Adipocyte (in vitro differentiated cells): ENCODE results near the gene PTBP2.
"Not testable (repeated sequence)": the region's sequence is repeated elsewhere in the genome, so short reads cannot be mapped to it uniquely, and the experiment has no call there.

Experiments
- DNase-seq: peaks from one replicate; pipeline ENCODE4 v3.0.0-alpha.2; 2015; ENCODE audit warnings: low read depth
- H3K27me3 ChIP-seq: replicated peaks from 2 replicates; pipeline ENCODE4 v1.7.0; 2013; ENCODE audit warnings: mild to moderate bottlenecking, low read length, moderate library complexity; ENCODE audit not compliant: control insufficient read depth, insufficient read depth
- H3K36me3 ChIP-seq: 2 replicates; pipeline ENCODE4 v1.7.0; 2013; ENCODE audit warnings: low read length, mild to moderate bottlenecking, moderate library complexity; ENCODE audit not compliant: control insufficient read depth, insufficient read depth, severe bottlenecking
- H3K4me1 ChIP-seq: 2 replicates; pipeline ENCODE4 v1.7.0; 2013; ENCODE audit warnings: mild to moderate bottlenecking, low read length, moderate library complexity; ENCODE audit not compliant: control insufficient read depth, insufficient read depth
- H3K4me3 ChIP-seq: 2 replicates; pipeline ENCODE4 v1.7.0; 2013; ENCODE audit warnings: mild to moderate bottlenecking, low read length, moderate library complexity
- H3K9ac ChIP-seq: 2 replicates; pipeline ENCODE4 v1.7.0; 2013; ENCODE audit warnings: mild to moderate bottlenecking, low read length, moderate library complexity
- H3K9me3 ChIP-seq: 2 replicates; pipeline ENCODE4 v1.7.0; 2013; ENCODE audit warnings: mild to moderate bottlenecking, low read length, moderate library complexity; ENCODE audit not compliant: control insufficient read depth

The PTBP2 gene

DNA sequence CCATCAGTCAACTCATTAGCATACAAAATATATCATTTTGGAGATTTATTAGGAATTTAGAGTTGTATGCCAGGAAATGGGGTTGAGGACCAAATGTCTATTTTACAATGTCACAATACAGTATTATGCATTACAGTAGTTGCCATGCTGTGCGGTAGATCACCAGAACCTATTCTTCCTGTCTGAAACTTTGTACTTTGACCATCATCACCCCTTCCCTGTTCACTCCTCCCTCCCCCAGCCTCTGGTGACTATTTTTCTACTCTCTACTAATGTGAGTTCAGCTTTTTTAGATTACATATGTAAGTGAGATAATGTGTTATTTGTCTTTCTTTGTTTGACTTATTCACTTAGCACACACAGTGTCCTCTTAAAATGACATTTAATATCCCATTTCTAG is 50.8 kb downstream of the PTBP2 start:
- no peak overlapping the region for H3K4me3 ChIP-seq
- DNase-seq, result no peak
- H3K36me3 ChIP-seq, result peaks cover 61% of the 10 kb centered on the region
- no peaks in the 10 kb centered on the region for H3K9me3 ChIP-seq
- H3K27me3 ChIP-seq, result no peaks in the 10 kb centered on the region
- no peak overlapping the region for H3K9ac ChIP-seq
- H3K4me1 ChIP-seq, result no peaks in the 10 kb centered on the region

DNA sequence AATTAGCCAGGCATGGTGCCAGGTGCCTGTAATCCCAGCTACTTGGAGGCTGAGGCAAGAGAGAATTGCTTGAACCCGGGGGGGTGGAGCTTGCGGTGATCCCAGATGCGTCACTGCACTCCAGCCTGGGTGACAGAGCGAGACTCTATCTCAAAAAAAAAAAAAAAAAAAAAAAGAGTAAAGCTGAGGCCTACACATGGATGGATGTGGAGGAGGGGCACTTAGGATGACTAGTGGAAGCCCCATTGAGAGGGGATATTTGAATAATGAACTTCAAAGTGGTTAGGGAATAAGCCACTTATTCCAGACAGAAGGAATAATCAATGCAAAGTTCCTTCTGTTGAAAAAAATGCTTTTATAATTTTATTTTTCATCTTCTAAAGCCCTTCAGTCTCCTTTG is 51.4 kb downstream of the PTBP2 start:
- H3K9me3 ChIP-seq, result no peaks in the 10 kb centered on the region
- no peak for DNase-seq
- H3K4me3 ChIP-seq, result no peak overlapping the region
- no peaks in the 10 kb centered on the region for H3K27me3 ChIP-seq
- H3K9ac ChIP-seq, result no peak overlapping the region
- no peaks in the 10 kb centered on the region for H3K4me1 ChIP-seq
- peaks cover 61% of the 10 kb centered on the region for H3K36me3 ChIP-seq

GRCh38 chr1:96782206-96782605 is 60.6 kb downstream of the PTBP2 start:
- Histone ChIP-seq H3K36me3 (peaks cover 86% of the 10 kb centered on the region), H3K4me3 (no peak overlapping the region), H3K4me1 (peaks cover 6% of the 10 kb centered on the region), H3K9me3 (no peaks in the 10 kb centered on the region), H3K9ac (no peak overlapping the region), H3K27me3 (no peaks in the 10 kb centered on the region)
- DNase-seq, result no peak

- Histone ChIP-seq H3K9ac (no peak overlapping the region), H3K4me3 (no peak overlapping the region), H3K4me1 (peaks cover 6% of the 10 kb centered on the region), H3K9me3 (no peaks in the 10 kb centered on the region), H3K27me3 (no peaks in the 10 kb centered on the region), H3K36me3 (peaks cover 86% of the 10 kb centered on the region)
- DNase-seq, result peak; percentile 44
Measured at GRCh38 chr1:96782856-96783255, 61.3 kb downstream of the PTBP2 start.

GRCh38 chr1:96790599-96790998 is 69.0 kb downstream of the PTBP2 start:
- peaks cover 63% of the 10 kb centered on the region for H3K36me3 ChIP-seq
- H3K9ac ChIP-seq, result no peak overlapping the region
- no peaks in the 10 kb centered on the region for H3K4me1 ChIP-seq
- no peaks in the 10 kb centered on the region for H3K27me3 ChIP-seq
- H3K9me3 ChIP-seq, result no peaks in the 10 kb centered on the region
- DNase-seq, result no peak
- H3K4me3 ChIP-seq, result no peak overlapping the region

DNA sequence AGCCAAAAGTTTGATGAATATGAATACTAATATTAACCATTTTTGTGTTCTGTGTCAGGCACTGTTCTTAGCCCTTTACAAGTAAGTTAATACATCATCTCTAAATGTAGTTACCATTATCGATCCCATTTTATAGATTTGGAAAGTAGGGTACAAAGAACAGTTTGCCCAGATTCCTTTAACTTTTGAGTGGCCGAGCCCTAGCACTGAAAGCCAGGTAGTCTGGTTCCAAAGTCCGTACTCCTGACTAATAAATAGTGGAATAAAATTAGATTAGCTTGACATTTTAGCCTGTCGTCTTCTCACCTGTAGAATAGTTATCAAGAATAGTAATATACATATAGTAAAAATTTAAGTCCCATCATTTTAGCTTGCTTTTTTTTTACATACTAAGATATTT is 70.6 kb downstream of the PTBP2 start:
- Histone ChIP-seq H3K36me3 (peaks cover 51% of the 10 kb centered on the region), H3K9me3 (no peaks in the 10 kb centered on the region), H3K4me1 (no peaks in the 10 kb centered on the region), H3K27me3 (no peaks in the 10 kb centered on the region), H3K4me3 (no peak overlapping the region), H3K9ac (no peak overlapping the region)
- no peak for DNase-seq

DNA sequence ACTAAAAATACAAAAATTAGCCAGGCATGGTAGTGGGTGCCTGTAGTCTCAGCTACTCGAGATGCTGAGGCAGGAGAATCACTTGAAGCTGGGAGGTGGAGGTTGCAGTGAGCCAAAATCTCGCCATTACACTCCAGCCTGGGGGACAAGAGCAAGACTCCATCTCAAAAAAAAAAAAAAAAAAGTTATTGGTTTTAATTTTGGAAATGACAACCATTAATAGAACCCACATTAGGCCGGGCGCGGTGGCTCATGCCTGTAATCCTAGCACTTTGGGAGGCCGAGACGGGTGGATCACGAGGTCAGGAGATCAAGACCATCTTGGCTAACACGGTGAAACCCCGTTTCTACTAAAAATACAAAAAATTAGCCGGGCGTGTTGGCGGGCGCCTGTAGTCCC is 80.1 kb downstream of the PTBP2 start:
- not testable (repeated sequence) for H3K27me3 ChIP-seq, H3K4me1 ChIP-seq, DNase-seq, H3K4me3 ChIP-seq, H3K9ac ChIP-seq, H3K9me3 ChIP-seq
- H3K36me3 ChIP-seq, result peaks cover 36% of the 10 kb centered on the region

DNA sequence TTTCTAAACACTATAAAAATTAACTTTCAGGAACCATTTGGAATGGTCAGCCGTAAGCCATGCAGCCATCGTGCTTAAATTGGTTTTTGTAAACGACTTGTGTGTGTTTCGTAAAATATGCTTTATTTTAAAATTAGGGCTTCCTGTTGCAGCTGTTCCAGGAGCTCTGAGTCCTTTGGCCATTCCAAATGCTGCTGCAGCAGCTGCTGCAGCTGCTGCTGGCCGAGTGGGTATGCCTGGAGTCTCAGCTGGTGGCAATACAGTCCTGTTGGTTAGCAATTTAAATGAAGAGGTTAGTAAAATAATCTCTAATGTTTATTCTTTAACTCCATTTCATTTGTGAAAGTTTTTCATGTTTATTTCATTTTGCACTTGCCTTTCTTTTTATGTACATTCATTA is 83.1 kb downstream of the PTBP2 start:
- Histone ChIP-seq H3K36me3 (peaks cover 43% of the 10 kb centered on the region), H3K9ac (no peak overlapping the region), H3K27me3 (no peaks in the 10 kb centered on the region), H3K9me3 (no peaks in the 10 kb centered on the region), H3K4me1 (peaks cover 9% of the 10 kb centered on the region), H3K4me3 (no peak overlapping the region)
- no peak for DNase-seq

DNA sequence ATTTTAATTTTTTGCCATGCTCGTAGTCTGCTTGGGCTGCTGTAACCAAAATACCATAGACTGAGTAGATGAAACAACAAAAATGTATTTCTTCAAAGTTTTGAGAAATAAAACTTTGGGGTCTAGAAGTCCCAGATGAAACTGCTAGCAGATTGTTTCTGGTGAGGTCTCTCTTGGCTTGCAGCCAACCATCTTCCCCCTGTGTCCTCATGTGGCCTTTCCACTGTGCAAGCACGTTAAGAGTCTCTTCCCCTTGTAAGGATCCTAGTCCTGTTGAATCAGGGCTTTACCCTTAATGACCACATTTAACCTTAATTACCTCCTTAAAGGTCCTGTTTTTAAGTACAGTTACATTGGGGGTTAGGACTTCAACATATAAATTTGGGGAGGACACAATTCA is 86.6 kb downstream of the PTBP2 start:
- Histone ChIP-seq H3K4me1 (peaks cover 9% of the 10 kb centered on the region), H3K4me3 (no peak overlapping the region), H3K9ac (no peak overlapping the region), H3K36me3 (peaks cover 63% of the 10 kb centered on the region), H3K27me3 (no peaks in the 10 kb centered on the region), H3K9me3 (no peaks in the 10 kb centered on the region)
- no peak for DNase-seq

DNA sequence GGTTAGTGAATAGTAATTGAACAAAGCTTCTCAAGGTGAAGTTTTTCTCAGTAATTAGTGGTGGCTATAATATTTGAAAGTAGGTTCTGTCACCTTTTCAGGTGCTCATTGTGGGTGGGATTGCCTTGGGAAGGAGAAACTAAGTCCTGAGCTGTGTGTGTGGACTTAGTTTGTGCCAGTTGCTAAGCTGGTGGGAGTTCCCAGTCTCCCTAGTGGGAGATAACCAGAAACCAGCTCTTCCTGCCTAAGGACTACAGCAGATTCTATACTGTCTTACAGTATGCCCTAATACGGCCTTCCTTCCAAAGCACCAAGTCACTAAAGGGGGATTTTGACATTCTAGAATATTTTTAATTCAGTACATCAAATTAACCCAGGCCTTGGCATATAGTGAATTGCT is 94.3 kb downstream of the PTBP2 start:
- DNase-seq, result no peak
- Histone ChIP-seq H3K4me3 (no peak overlapping the region), H3K9ac (no peak overlapping the region), H3K27me3 (no peaks in the 10 kb centered on the region), H3K9me3 (no peaks in the 10 kb centered on the region), H3K4me1 (peaks cover 3% of the 10 kb centered on the region), H3K36me3 (peaks cover 58% of the 10 kb centered on the region)

GRCh38 chr1:96820107-96820506 is 98.5 kb downstream of the PTBP2 start:
- H3K9me3 ChIP-seq, result no peaks in the 10 kb centered on the region
- H3K9ac ChIP-seq, result no peak overlapping the region
- no peaks in the 10 kb centered on the region for H3K27me3 ChIP-seq
- H3K4me3 ChIP-seq, result no peak overlapping the region
- peak; percentile 10 for DNase-seq
- H3K36me3 ChIP-seq, result peaks cover 17% of the 10 kb centered on the region
- H3K4me1 ChIP-seq, result peaks cover 3% of the 10 kb centered on the region

- Histone ChIP-seq H3K9me3 (no peaks in the 10 kb centered on the region), H3K4me3 (no peak overlapping the region), H3K36me3 (peaks cover 12% of the 10 kb centered on the region), H3K4me1 (peaks cover 3% of the 10 kb centered on the region), H3K27me3 (no peaks in the 10 kb centered on the region), H3K9ac (no peak overlapping the region)
- DNase-seq, result no peak
Measured at GRCh38 chr1:96820671-96821070, 99.1 kb downstream of the PTBP2 start.
